GM21447 (cell line): ENCODE data around the gene MTMR12.

Source experiments
- ATAC-seq: cut with Tn5 transposase; IDR thresholded peaks from one replicate; pipeline ENCODE4 v1.9.1; 2021; ENCODE audit not compliant: unreplicated experiment

Gene MTMR12

DNA sequence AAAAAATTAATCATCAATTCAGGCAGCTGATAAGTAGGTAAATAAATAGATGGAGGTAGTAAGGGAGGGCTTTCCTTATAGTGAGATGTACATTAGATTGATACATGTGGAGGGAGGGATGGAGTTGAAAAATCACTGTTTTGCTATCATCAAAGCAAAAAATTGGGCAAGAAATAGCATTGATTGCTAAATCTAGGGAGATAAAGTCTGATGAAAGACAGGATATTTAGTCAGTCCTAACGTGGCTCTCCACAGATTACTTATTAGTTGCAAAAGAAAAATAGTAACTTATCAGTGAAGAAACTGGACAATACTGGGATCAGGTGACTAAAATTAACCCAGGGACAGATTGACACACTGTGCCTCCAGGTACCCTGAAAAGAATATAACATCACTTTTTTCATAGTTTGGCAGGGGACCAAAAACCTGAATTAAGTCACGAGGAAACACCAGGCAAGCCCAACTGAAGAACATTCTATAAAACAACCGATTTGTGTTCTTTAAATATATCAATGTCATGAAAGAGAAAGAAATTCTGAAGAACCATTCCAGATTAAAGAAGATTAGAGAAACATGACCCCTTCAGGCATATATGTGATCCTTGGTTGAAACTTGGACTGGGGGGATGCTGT, 111.5 kb downstream of the MTMR12 start:
- ATAC-seq, result no peak

DNA sequence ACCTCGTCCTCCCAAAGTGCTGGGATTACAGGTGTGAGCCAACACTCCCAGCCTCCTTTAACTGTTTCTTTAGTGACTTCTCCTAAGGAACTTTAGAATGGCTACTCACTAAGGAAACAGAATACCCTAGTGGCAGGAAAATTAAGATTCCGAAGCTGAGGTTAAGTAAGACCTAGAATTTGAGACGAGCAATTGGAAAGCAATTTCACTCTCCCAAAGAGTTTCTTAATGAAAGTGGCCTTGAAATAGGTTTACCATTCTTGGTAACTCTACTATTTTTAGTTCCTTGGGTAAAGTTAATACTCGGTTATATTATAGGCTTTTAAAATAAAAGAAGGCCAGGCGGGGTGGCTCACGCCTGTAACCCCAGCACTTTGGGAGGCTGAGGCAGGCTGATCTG, 115.7 kb downstream of the MTMR12 start:
- ATAC-seq, result no peak

DNA sequence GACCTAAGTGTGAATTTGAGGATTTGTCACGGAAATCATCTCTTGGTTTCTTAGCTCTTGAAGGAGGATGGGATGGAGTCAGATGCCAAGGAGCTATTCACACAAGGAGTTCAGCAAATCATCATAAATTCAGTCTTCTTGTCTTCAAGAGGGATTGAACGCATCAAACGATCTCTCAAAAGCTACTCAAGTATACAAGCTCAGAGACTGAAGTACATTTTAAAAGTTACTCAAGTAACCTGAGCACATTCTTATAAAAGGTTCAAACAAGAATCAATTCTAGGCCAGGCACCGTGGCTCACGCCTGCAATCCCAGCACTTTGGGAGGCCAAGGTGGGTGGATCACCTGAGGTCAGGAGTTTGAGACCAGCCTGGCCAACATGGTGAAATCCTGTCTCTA, 117.5 kb downstream of the MTMR12 start:
- ATAC-seq, result no peak

DNA sequence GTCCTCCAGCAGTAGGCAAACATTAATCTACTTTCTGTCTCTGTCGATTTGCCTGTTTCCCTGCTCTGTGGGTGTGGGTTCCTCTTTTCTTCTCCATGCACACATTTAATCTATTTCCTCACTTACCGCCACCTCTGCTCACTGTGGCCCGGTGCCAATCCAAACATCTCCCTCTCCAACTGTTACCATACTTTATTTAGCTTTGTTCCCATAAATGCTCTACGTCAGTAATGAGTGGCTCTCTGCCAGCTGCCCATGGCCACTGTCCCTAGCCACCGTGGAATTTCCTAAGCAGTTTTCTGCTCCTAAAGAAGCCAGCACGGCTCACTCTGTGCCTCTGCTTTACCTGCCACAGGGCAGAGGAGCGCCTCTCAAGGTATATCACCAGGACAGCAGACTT, 119.1 kb downstream of the MTMR12 start:
- ATAC-seq, result no peak

DNA sequence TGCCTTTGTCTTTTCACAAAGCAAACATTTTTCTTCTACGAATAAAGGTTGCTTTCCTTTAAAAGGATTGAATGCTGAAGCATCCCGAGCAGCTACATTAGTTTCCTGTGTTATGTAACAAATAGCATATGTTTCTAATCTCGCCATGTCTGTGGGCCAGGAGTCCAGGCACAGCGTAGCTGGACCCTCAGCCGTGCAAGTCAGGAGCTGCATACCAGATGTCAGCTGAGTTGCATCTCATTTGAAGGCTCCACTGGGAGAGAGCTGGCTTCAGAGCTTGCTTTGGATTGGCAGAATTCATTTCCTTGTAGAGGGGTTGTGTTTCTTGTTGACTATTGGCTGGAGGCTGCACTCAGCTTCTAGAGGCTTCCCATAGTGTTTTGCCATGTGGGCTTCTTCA, 122.6 kb downstream of the MTMR12 start:
- no peak for ATAC-seq

DNA sequence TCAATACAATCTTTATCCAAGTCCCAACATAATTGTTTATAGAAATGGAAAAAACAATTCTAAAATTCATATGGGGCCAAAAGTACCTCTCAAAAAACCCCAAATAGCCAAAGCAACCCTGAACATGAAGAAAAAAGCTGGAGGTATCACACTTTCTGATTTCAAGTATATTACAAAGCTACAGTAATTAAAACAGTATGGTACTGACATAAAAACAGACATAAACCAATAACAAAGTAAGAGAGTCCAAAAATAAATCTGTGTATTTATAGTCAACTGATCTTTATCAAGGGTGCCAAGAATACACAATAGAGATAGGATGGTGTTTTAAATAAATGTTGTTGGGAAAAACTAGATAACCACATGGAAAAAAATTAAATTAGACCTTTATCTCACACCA, 125.1 kb downstream of the MTMR12 start:
- no peak for ATAC-seq

DNA sequence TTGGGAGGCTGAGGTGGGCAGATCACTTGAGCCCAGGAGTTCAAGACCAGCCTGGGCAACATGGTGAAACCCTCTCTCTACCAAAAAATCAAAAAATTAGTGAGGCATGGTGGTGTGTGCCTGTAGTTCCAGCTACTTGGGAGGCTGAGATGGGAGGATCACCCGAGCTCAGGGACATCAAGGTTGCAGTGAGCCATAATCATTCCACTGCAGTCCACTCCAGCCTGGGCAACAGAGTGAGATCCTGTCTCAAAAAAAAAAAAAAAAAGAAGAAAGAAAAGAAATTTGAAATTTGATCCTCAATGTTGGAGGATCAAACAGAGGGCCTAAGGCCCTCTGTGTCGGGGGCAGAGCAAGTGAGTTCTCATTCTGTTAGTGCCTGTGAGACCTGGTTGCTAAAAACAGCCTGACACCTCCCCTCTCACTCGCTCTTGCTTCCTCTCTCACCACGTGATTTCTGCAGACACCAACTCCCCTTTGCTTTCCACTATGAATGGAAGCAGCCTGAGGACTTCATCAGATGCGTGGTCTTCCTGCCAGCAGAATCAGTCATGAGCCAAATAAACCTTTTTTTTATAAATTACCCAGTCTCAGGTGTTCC, 130.2 kb downstream of the MTMR12 start:
- ATAC-seq, result peak; percentile 81
